Ammon's horn (tissue), 1 donor: ENCODE measurements around the gene NPDC1.
"Not testable (repeated sequence)": the region's sequence is repeated elsewhere in the genome, so short reads cannot be mapped to it uniquely, and the experiment has no call there.

Source experiments
- DNase-seq: peaks from one replicate; pipeline ENCODE4 v3.0.0-alpha.2; 2016; ENCODE audit warnings: low spot score

Gene NPDC1

DNA sequence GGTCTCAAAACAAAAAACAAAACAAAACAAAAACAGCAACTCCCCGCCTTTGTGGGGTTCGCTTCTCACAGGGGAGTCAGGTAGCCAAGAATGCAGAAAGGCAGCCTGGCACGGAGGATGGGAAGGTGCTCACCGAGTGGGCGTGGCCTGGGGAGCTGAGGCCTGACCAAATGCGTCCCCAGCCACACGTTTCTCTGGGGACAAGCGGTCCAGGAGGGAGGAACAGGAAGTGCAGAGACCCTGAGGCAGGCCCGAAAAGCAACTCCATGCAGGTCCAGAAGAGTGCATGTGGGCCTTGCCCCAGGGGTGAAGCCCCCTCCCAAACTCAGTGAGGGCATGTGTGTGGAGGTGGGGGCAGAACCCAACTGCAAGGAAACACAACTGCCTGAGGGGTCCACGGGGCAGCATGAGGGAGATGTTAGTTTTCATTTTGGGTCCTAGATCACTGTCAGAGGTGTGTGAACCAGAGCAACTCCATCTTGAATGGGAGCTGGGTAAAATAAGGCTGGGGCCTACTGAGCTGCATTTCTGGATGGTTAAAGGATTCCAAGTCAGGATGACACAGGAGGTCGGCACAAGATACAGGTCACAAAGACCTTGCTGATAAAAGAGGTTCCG lies 28.8 kb upstream of the NPDC1 start:
- DNase-seq: no peak

DNA sequence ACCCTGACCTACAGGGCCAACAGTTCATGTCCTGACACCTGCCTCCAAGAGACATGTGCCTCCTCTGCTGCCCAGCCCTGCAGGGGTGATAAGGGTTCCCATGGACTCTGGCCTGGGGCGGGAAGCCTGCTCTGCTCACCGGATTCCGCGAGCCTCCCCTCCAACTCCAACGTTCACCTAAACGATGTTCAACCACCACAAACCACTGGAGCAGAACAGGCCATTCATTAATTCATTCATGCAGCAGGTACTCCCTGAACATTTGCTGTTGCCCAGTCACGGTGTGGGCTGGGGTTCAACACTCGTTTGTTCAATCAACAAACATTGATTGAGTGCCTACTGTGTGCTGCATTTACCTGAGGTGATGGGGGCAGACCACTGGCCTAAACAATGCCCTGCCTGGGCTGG lies 28.0 kb upstream of the NPDC1 start:
- DNase-seq: no peak

GRCh38 chr9:137071282-137071681 lies 25.3 kb upstream of the NPDC1 start:
- DNase-seq: no peak

GRCh38 chr9:137070906-137071275 lies 24.9 kb upstream of the NPDC1 start:
- peak; percentile 95 for DNase-seq

DNA sequence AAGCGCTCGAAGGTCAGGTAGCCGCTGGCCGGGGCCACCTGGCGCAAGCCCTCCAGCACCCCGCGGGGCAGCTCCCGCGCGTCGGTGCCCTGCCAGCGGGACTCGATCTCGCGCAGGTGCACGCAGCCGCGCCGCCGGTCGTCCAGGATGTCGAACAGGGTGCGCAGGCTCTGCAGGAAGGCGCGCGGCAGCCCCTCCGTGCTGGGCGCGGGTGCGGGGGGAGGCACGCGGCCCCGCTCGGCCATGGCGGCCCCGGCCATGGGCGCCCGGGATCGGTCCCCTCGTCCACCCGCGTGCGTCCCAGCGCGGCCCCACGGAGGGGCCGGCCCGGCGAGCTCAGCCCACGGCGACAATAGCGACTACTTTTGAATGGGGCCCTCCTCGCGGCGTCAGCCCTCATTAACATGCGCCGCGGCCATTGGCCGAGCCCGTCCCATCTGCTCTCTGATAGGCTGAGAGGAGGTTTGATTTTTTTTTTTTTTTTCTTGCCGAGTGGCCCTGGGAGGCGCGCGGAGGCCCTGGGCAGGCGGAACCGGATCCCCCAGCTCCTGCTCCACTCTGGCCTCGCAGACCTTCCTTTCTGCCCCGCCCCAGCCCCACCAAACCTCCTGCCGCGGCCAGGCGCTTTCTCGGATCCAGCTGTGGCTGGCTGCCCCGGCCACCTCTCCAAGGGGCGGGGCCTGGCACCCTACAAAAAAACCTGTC lies 24.4 kb upstream of the NPDC1 start, which contains the start of gene SAPCD2:
SAPCD2 (minus strand) TSS at position 357 of the 705 bp plus-strand sequence; CDS start at position 260, 97 bp downstream.
- DNase-seq: peak; percentile 92

- DNase-seq: no peak
These were observed 23.6 kb upstream of the NPDC1 start for GRCh38 chr9:137069508-137070091.

DNA sequence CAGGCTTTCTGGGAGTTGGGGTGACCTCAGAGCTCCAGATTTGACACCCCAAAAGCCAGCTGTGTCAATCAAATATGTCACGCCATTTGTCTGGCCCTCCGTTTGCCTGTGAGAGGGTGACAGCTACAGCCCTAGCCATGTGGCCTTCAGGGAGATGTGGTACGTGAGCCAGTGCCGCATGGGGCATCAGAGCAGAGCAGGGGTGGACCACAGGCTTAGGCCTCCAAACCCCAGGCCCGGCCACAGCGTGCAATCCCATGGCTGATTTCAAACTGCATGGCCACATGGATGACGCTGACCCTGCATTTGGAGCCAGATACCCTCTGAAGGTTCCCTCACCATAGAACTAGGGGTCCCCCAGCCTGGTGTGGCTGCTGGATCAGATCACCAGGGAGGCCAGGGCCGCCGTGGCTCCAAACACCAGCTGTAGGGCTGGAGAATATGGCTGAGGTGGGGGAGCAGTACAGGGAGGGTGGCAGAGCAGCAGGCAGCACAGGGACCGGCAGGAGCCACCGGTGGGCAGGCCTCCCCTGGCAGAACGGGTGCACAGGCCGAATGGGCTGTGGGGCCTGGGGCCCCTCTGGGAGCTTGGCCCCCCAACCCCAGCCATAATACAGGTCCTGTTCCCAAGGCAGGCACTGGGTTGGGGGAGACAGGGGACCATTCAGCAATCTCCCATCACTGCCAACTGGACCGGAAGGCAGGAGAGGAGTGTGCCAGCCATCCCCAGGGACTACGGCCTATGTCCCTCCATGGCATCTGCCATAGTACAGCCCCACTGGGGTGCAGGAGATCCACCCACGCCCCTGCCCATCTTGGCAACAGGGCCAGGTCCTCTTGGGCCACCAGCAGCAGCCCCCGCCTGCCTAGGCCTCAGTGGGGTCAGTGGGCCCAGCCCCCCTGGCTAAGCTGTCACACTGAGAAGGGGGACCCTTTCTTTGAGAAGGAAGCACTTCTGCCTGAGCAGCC lies 22.8 kb upstream of the NPDC1 start:
- no peak for DNase-seq

GRCh38 chr9:137067860-137068538 lies 22.0 kb upstream of the NPDC1 start:
- peak; percentile 86 for DNase-seq

DNA sequence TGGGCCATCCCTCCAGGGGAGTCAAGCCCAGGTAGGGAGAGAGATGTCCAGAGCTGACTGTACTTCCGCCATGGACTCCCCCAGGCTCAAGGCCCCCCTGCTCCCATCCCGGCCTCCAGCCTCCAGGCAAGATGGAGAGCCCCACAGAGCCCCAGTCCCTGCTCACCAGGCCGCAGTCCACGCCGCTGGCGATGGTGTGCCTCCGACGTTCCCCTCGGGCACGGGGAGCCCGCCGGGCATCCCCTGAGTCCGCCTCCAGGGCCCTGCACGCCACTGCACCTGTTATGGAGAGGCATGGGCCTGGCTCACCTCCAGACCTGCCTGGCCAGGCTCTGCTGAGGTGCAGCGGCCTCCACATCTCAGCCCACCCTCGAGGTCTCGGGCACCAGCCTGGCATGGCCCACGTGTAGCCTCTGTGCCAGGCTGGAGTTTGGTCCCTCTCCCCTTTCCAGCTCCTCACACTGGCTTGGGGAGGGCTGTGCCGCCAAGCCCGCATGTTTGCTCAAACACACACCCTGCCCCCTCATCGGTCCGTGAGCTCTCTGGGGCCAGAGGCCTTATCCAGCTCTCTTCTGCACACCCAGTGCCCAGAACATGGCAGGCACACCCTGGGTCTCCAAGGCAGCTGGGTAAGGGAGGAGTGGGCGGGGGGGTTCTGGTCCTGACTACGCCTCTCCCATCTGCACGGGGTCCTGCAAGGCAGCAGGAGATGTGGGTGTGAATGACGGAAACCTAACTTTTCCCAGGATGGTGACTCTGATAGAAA lies 20.3 kb upstream of the NPDC1 start:
- DNase-seq: no peak

DNA sequence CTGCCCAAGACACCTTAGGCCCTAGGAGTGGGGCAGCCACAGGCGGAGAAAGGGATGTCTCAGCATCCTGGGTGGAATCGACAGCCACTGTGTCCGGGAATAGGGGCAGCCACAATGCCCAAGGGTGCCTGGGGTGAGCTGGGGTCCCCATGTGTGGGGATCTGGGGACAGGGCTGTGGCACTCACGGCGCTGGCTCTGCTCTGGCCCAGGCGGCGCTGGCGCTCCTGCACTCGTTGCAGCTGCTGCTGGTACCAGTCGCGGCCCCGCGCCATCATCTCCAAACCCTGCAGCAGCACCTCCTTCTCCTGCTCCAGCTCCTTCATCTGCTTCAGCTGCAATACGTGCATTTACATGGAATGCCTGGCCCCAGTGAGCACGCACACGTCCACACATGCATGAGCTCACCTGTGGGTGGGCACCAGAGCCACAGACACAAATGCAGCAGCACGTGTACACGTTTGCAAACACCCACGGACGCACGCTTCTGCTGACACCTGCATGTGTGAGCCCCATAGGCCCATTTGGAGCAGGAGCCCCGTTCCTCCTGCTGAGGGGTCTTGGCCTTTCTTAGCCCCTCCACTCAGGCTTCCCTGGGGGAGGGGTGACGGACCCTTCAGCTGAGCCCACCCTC lies 19.5 kb upstream of the NPDC1 start:
- no peak for DNase-seq

- DNase-seq: no peak
These were observed 18.8 kb upstream of the NPDC1 start for GRCh38 chr9:137064880-137065164.

- DNase-seq: peak; percentile 74
These were observed 18.3 kb upstream of the NPDC1 start for GRCh38 chr9:137064027-137064879.

DNA sequence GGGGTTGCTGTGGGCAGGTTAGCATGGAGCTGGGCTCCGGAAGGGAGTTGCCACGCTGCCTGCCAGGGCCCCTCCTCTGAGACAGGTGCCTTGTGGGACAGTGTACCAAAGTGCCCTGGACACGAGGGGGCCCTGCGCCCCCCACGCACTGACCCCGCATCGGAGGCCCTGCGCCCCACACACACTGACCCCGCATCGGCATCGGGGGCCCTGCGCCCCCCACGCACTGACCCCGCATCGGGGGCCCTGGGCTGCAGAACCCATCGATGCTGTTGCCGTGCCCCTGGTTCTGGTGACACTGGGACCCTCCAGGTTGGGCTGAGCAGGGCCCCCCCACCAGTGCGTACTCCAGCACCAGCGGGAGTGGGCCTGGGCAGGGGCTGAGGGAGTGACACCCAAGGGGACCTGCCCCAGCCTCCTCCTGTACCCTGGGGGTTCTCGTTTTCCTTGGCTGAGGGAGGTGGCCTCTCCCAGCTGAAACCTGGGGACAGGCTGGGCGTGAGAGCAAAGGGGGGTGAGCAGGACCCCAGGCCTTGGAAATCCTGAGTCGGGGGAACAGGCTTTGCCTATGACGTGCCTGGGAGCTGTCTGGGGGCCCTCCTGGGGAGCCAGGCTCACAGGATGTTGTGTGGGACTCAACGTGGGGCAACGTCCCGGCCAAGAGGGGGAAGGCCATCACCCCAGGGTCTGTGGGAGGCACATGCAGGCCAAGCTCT lies 17.5 kb upstream of the NPDC1 start:
- DNase-seq: no peak

DNA sequence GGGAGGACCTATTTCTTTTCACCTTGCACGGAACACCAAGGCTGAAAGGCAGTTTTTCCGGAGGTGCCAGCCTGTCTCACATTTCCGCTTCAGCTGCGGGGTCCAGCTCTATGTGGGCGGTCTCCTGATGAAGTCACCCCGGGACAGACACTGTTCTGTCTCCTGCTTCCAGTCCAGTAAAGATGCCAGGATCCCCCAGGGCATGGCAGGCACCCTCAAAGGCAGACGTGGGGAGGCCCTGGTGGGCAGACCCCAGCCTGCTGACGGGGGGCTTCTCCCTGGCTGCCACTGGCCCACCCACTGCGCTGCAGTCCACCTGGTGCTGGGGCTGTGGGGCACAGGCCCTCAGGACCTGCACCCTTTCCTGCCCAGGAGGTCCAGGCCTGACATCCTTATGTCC lies 16.8 kb upstream of the NPDC1 start:
- DNase-seq: not testable (repeated sequence)

DNA sequence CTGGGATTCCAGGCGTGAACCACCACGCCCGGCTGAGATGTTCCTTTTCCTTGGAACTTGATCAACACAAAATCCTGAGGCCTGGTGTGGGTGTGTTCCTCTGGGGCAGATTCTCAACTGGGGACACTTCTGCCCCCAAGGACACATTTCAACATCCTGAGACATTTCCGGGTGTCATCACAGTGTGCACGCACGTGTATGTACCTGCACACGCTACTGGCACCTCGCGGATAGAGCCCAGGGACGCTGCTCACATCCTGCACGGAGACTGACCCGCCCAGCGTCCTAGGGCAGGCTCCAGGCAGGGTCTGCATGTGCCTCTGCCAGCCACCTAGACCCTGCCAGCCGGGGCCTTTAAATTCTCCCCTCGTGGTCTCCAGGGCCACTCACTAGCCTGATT lies 16.4 kb upstream of the NPDC1 start:
- DNase-seq: no peak

GRCh38 chr9:137058521-137059234 lies 12.7 kb upstream of the NPDC1 start:
- DNase-seq: no peak

DNA sequence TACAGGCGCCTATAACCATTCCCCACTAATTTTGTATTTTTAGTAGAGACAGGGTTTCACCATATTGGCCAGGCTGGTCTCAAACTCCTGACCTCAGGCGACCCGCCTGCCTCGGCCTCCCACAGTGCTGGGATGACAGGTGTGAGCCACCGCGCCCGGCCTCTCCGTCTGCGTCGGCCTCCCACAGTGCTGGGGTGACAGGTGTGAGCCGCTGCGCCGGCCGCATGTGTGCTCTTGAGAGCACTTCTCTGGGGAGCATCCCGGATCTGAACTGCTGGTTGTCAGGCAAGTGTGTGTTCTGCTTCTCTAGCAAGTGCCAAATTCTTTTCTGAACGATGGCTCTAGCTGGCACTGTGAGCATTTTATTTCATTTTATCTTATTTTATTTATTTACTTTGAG lies 11.6 kb upstream of the NPDC1 start:
- DNase-seq: no peak

- DNase-seq: no peak
These were observed 10.9 kb upstream of the NPDC1 start for GRCh38 chr9:137056739-137057415.
